Thoracic aorta (tissue), 2 donors: ENCODE measurements around the gene HPCAL1. TPM values are rescaled to one million over a fixed set of nuclear protein-coding genes. Genes with fewer than 3 reads are reported as not detected.

Source experiments
- ATAC-seq: fragments of 150-250 bp; one replicate; pipeline ENCODE4 v1.8.0; 2017; ENCODE audit warnings: low read depth; ENCODE audit not compliant: insufficient number of reproducible peaks, low FRiP score
- DNase-seq: peaks from one replicate; pipeline ENCODE4 v3.0.0-alpha.2; 2020; ENCODE audit warnings: low spot score
- H3K27ac ChIP-seq, 2 donors: fragments of 200-600 bp; sonication (generic); 1 replicate in 1 of 2; 2 replicates in 1 of 2; pipeline ENCODE4 v1.5.1; 2016; ENCODE audit warnings: mild to moderate bottlenecking in 2 of 2, moderate library complexity in 2 of 2
- H3K27me3 ChIP-seq: fragments of 200-600 bp; sonication (generic); replicated peaks from 2 replicates; pipeline ENCODE4 v1.6.0; 2016; ENCODE audit warnings: mild to moderate bottlenecking; ENCODE audit not compliant: insufficient read depth
- H3K36me3 ChIP-seq: fragments of 200-600 bp; sonication (generic); one replicate; pipeline ENCODE4 v1.5.1; 2016
- H3K4me1 ChIP-seq, 2 donors: fragments of 200-600 bp; sonication (generic); 1 replicate in 1 of 2; 2 replicates in 1 of 2; pipeline versions ENCODE4 v1.5.1 to v1.6.0; 2016; ENCODE audit warnings: low read depth in 2 of 2, mild to moderate bottlenecking in 1 of 2; ENCODE audit not compliant: control insufficient read depth in 1 of 2
- H3K4me3 ChIP-seq: fragments of 200-600 bp; sonication (generic); 2 replicates; pipeline ENCODE4 v1.5.1; 2016; ENCODE audit warnings: mild to moderate bottlenecking
- H3K9me3 ChIP-seq: fragments of 200-600 bp; sonication (generic); 2 replicates; pipeline ENCODE4 v1.5.1; 2016
- CTCF ChIP-seq: fragments of 200-600 bp; sonication (generic); IDR thresholded peaks from one replicate; pipeline ENCODE4 v1.5.1; 2019; ENCODE audit warnings: antibody characterized with exemption
- total RNA-seq, 2 donors: library from RNA; depleted of rRNA; stranded (reverse); fragments of >200 nt; gene quantifications; one replicate each; pipeline versions ENCODE4 v1.1.0 to v1.2.3, GENCODE V29; 2016

The HPCAL1 gene
- total RNA-seq, 2 donors from 2014 or later: 34.6 to 50.2 TPM

DNA sequence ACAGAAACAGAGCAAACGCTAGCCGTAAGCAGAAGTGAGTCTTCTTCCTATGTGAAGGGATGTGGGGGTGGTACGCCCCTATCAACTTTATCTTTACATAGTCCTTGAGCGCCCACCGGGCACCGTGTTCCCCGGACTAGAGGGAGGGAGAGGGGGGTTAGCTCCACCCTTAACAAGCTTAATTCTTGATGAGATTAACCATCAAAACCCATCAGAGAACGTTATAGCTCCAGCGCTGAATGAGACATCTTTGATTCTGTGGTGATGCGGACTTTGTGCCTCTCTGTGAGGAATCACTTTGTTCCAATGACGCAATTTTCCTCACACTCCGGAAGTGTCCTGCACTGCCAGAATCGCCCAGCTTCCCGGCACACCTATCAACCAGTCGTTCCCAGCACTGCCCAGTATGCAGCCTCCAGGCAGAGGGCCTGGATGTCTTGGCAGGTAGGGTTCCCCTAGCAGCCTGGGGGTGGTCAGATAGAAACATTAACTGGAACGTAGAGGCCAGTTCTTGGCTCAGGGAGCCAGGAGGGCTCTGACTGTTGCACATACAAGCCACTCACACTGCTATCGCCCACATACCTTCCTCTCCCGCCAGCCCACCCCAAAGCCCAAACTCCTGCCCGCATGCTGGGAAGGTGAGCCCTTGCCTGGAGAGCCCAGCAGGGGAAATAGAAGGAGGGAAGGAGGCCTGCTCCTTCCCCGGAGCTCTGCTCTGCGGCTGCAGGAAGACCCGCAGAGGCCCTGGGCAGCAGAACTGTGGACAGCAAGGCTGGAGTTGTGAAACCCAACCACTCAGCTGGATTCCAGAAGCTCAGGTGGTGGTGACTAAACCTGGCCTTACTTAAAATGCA, 147.4 kb downstream of the HPCAL1 start:
- H3K4me1 ChIP-seq: peaks cover 21 to 64% of the 10 kb centered on the region in 2 donors
- H3K27ac ChIP-seq: no peak overlapping the region
- no peaks in the 10 kb centered on the region for H3K36me3 ChIP-seq
- no peaks in the 10 kb centered on the region for H3K9me3 ChIP-seq
- H3K27me3 ChIP-seq: no peaks in the 10 kb centered on the region
- peak overlapping the region; percentile 99 for H3K4me3 ChIP-seq
- no peak for ATAC-seq
- no peak for TF ChIP-seq CTCF
- DNase-seq: no peak

GRCh38 chr2:10451819-10452218, 149.1 kb downstream of the HPCAL1 start:
- H3K4me3 ChIP-seq: no peak overlapping the region
- DNase-seq (no peak), ATAC-seq (no peak)
- H3K27me3 ChIP-seq: no peaks in the 10 kb centered on the region
- H3K27ac ChIP-seq: no peak overlapping the region
- no peaks in the 10 kb centered on the region for H3K9me3 ChIP-seq
- H3K36me3 ChIP-seq: no peaks in the 10 kb centered on the region
- peaks cover 15 to 52% of the 10 kb centered on the region in 2 donors for H3K4me1 ChIP-seq
- no peak for TF ChIP-seq CTCF

- no peak overlapping the region for H3K4me3 ChIP-seq
- no peaks in the 10 kb centered on the region for H3K9me3 ChIP-seq
- DNase-seq (no peak), ATAC-seq (no peak)
- H3K27ac ChIP-seq: no peak overlapping the region
- TF ChIP-seq CTCF: no peak
- H3K4me1 ChIP-seq: peaks cover 10 to 49% of the 10 kb centered on the region in 2 donors
- no peaks in the 10 kb centered on the region for H3K27me3 ChIP-seq
- H3K36me3 ChIP-seq: no peaks in the 10 kb centered on the region
Observed at GRCh38 chr2:10452312-10452711, 149.6 kb downstream of the HPCAL1 start.

DNA sequence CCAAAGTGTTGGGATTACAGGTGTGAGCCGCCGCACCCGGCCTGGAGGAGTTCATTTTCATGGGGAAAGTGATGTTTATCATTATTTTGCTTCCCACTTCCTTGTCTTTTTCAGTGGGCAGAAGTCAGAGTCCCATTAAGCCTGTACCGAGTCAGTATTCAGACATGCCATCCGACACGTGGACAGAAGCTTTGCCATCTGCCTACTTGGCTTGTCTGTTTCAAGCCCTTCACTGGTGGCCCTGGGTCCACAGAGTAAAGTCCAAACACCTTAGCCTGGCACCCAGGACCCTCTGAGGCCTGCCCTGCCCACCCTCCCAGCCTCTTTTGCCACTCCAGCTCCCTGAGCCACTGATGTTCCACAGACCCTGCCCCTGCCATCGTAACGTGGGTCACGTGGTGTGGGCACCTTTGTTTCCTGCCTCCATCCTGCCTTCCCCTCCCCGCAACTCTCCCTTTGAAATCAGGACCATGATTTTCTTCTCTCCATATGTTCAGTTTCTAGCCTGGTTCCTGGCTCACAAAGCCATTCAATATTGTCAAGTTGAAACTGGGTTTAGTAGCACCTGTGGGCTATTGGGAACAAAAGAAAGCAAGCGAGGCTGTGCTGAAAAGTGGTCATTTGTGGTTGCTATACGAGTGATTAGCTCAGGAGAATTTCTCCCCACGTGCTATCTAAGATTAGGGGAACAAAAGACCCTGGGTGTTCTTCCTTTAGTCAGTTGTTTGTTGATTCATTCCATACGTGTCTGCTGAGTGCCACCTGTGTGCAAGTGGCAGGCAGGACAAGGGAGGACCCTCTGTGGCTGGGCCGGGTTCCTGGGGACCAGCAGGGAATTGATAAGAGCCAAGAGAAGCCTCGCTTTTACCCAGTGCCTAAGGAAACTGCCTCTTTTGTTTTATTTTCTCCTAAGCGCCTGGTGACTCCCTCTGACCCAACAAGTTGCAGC, 150.5 kb downstream of the HPCAL1 start:
- H3K27ac ChIP-seq: peak overlapping the region in 1 of 2 donors; percentile 83
- DNase-seq: no peak

More for the DNA sequence above, 150.5 kb downstream of the HPCAL1 start:
- peaks cover 14 to 55% of the 10 kb centered on the region in 2 donors for H3K4me1 ChIP-seq
- no peaks in the 10 kb centered on the region for H3K9me3 ChIP-seq
- no peaks in the 10 kb centered on the region for H3K27me3 ChIP-seq
- ATAC-seq: no peak
- H3K36me3 ChIP-seq: no peaks in the 10 kb centered on the region
- no peak for TF ChIP-seq CTCF
- H3K4me3 ChIP-seq: no peak overlapping the region
